CD8-positive, alpha-beta memory T cell (primary cell): ENCODE measurements around the gene ARID5B. TPM values are rescaled to one million over a fixed set of nuclear protein-coding genes. Genes with fewer than 3 reads are reported as not detected.
A peak's percentile ranks its signal among the peaks of the same experiment; 100 is the strongest.

Experiments used
- CTCF ChIA-PET: fragments of 350-600 bp; sonication (Branson Sonifier 250); formaldehyde crosslinking; loops from one replicate; lab custom pipeline; 2021; ENCODE audit warnings: antibody characterized with exemption; lab: Charles Lee
- POLR2A ChIA-PET: fragments of 350-600 bp; sonication (Branson Sonifier 250); formaldehyde crosslinking; loops from one replicate; lab custom pipeline; 2021; ENCODE audit warnings: antibody characterized with exemption; lab: Charles Lee
- DNase-seq, 5 donors: peaks; one replicate each; pipeline versions ENCODE4 v3.0.0 to v3.0.0-alpha.2; 2020 to 2022; ENCODE audit warnings: mixed read lengths in 1 of 5
- H3K27ac ChIP-seq: one replicate; pipeline ENCODE4 v1.7.0; 2013; ENCODE audit warnings: low read depth, mild to moderate bottlenecking, low read length, moderate library complexity
- H3K27me3 ChIP-seq: 2 replicates; pipeline ENCODE4 v1.7.0; 2013; ENCODE audit warnings: low read length, mild to moderate bottlenecking; ENCODE audit not compliant: insufficient read depth, poor library complexity, severe bottlenecking
- H3K36me3 ChIP-seq: 2 replicates; pipeline ENCODE4 v1.7.0; 2013; ENCODE audit warnings: mild to moderate bottlenecking, low read length, moderate library complexity; ENCODE audit not compliant: insufficient read depth
- H3K4me1 ChIP-seq: 2 replicates; pipeline ENCODE4 v1.7.0; 2013; ENCODE audit warnings: mild to moderate bottlenecking, low read length, moderate library complexity; ENCODE audit not compliant: insufficient read depth
- H3K4me3 ChIP-seq: 2 replicates; pipeline ENCODE4 v1.7.0; 2013; ENCODE audit warnings: mild to moderate bottlenecking, low read length
- H3K9me3 ChIP-seq: 2 replicates; pipeline ENCODE4 v1.7.0; 2013; ENCODE audit warnings: mild to moderate bottlenecking, low read length
- H3K27ac Mint-ChIP-seq, 8 donors: one replicate each; pipeline ENCODE4 v1.8.0; 2020 to 2021; ENCODE audit warnings: mixed read lengths in 8 of 8, mild to moderate bottlenecking in 6 of 8, inconsistent platforms in 3 of 8, moderate library complexity in 3 of 8
- H3K27me3 Mint-ChIP-seq, 2 donors: one replicate each; pipeline ENCODE4 v1.8.0; 2020 to 2021; ENCODE audit warnings: mixed read lengths in 2 of 2, mild to moderate bottlenecking in 1 of 2, moderate library complexity in 1 of 2
- H3K36me3 Mint-ChIP-seq, 3 donors: one replicate each; pipeline ENCODE4 v1.8.0; 2020 to 2021; ENCODE audit warnings: mixed read lengths in 3 of 3, inconsistent platforms in 1 of 3, mild to moderate bottlenecking in 1 of 3
- H3K4me1 Mint-ChIP-seq, 3 donors: one replicate each; pipeline ENCODE4 v1.8.0; 2020 to 2021; ENCODE audit warnings: mixed read lengths in 3 of 3, inconsistent platforms in 1 of 3, mild to moderate bottlenecking in 1 of 3
- H3K4me3 Mint-ChIP-seq, 7 donors: one replicate each; pipeline ENCODE4 v1.8.0; 2020 to 2021; ENCODE audit warnings: mixed read lengths in 7 of 7, mild to moderate bottlenecking in 6 of 7, moderate library complexity in 4 of 7, inconsistent platforms in 2 of 7
- H3K9me3 Mint-ChIP-seq, 5 donors: one replicate each; pipeline ENCODE4 v1.8.0; 2020 to 2022; ENCODE audit warnings: mixed read lengths in 5 of 5, mild to moderate bottlenecking in 3 of 5, moderate library complexity in 2 of 5, inconsistent platforms in 1 of 5
- polyA plus RNA-seq: library from polyadenylated mRNA; unstranded; fragments of 300-500 nt; fragmentation: Illumina TruSeq; gene quantifications from one replicate; pipeline ENCODE4 v1.2.3, GENCODE V29; 2021
- total RNA-seq, 2 experiments: library from RNA; stranded (reverse); gene quantifications; one replicate each; pipeline ENCODE4 v1.2.3, GENCODE V29; 2021

ARID5B gene
- total and polyA plus RNA-seq, 3 experiments from 2014 or later, result 37.1 to 48.7 (median 38.4) TPM

DNA sequence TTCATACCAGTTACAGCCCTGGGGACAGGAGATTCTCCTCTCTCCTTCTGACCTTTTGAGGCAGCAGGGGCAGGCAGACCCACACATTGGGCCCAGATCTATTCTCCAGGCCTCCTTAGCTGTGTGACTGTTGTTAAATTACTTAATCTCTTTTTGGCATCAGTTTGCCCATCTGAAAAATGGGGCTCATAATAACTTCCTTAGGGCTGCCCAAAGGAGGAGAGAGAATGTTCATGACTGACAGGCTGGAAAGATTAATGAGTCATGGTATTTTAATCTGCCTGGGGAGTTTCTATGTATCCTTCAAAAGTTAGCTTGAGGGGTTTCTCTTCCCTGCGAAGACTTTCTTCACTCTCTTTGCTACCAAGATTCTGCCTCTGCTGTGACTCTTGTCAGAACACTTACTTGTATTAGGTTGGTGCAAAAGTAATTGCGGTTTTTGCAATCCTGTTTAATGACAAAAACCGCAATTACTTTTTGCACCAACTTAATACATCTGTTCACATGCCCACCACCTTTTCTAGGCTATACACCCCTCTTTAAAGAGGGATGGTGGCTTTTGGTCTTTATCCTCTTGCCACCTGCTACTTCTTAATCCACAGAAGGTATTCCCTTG, 83.4 kb downstream of the ARID5B start:
- H3K27ac Mint-ChIP-seq, result peak overlapping the region in 5 of 8 donors; percentile 34 to 70 (median 39)
- Histone ChIP-seq H3K4me3 (no peak overlapping the region), H3K4me1 (peaks cover 18% of the 10 kb centered on the region), H3K27me3 (no peaks in the 10 kb centered on the region), H3K36me3 (no peaks in the 10 kb centered on the region), H3K9me3 (no peaks in the 10 kb centered on the region), H3K27ac (no peak overlapping the region)
- DNase-seq, result no peak
- no peaks in the 10 kb centered on the region for H3K9me3 Mint-ChIP-seq
- ChIA-PET POLR2A (no interaction called here), CTCF (no interaction called here)
- H3K27me3 Mint-ChIP-seq, result no peaks in the 10 kb centered on the region
- no peak overlapping the region for H3K4me3 Mint-ChIP-seq
- H3K36me3 Mint-ChIP-seq, result peaks cover 0 to 24% (median 0%) of the 10 kb centered on the region in 3 donors
- peaks cover 30 to 80% (median 72%) of the 10 kb centered on the region in 3 donors for H3K4me1 Mint-ChIP-seq

DNA sequence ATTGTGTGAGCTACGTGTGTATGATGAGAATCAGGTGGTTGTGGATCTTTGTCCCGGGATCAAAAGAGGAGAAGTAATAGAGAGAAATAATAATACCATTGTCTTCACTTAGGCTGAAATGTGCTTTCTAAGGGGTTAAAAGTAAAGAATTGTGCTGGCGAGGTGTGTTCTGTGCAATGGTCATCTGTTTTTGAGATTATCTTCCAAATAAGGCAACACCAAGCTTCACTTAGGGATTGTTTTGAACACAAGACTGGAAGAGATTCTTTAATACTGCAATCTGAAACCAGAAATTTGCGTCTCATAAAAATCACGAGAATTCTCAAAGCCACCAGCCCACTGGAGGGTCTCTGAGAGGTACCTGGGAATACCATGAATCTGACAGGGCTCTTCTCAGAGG, 84.2 kb downstream of the ARID5B start:
- H3K9me3 Mint-ChIP-seq, result no peaks in the 10 kb centered on the region
- Histone ChIP-seq H3K27me3 (no peaks in the 10 kb centered on the region), H3K4me3 (no peak overlapping the region), H3K36me3 (no peaks in the 10 kb centered on the region), H3K27ac (no peak overlapping the region), H3K4me1 (peaks cover 18% of the 10 kb centered on the region), H3K9me3 (no peaks in the 10 kb centered on the region)
- ChIA-PET POLR2A (no interaction called here), CTCF (interaction anchor here (1.4 kb wide), 1 partner anchor 42 kb away, joined by 4 read pairs; no protein-coding TSS in a partner anchor)
- peak overlapping the region in 4 of 8 donors; percentile 30 to 75 (median 35) for H3K27ac Mint-ChIP-seq
- peaks cover 0 to 20% (median 0%) of the 10 kb centered on the region in 3 donors for H3K36me3 Mint-ChIP-seq
- H3K27me3 Mint-ChIP-seq, result no peaks in the 10 kb centered on the region
- no peak for DNase-seq
- H3K4me1 Mint-ChIP-seq, result peaks cover 29 to 80% (median 73%) of the 10 kb centered on the region in 3 donors
- no peak overlapping the region for H3K4me3 Mint-ChIP-seq

DNA sequence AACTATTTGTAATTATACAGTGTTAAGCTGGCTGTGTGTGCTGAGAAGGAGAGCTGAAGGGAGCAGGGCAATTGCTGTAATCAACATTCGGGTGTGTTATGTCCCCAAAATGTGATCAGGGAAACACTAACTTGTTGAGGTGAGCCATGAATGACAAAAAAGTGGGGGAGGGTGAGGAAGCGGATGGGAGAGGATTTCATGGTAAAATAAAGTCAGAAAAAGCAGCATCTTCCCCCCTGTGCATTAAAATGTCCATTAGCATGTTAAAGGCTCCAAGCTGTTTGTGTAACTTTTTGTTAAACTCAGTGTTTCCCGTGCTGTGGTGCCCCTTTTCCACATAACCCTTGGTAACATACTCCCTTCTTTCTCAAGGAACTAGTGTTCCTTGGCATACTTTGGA, 84.9 kb downstream of the ARID5B start:
- Mint-ChIP-seq H3K27ac (peak overlapping the region; percentile 1 to 94 (median 85)), H3K36me3 (peaks cover 0 to 18% (median 0%) of the 10 kb centered on the region in 3 donors), H3K9me3 (no peaks in the 10 kb centered on the region), H3K4me3 (no peak overlapping the region), H3K4me1 (peaks cover 29 to 82% (median 76%) of the 10 kb centered on the region in 3 donors), H3K27me3 (no peaks in the 10 kb centered on the region)
- CTCF ChIA-PET, result interaction anchor here (1.4 kb wide), 1 partner anchor 43 kb away, joined by 4 read pairs; no protein-coding TSS in a partner anchor
- Histone ChIP-seq H3K27ac (no peak overlapping the region), H3K27me3 (no peaks in the 10 kb centered on the region), H3K36me3 (no peaks in the 10 kb centered on the region), H3K9me3 (no peaks in the 10 kb centered on the region), H3K4me3 (no peak overlapping the region), H3K4me1 (peaks cover 20% of the 10 kb centered on the region)
- no peak for DNase-seq
- POLR2A ChIA-PET, result no interaction called here

DNA sequence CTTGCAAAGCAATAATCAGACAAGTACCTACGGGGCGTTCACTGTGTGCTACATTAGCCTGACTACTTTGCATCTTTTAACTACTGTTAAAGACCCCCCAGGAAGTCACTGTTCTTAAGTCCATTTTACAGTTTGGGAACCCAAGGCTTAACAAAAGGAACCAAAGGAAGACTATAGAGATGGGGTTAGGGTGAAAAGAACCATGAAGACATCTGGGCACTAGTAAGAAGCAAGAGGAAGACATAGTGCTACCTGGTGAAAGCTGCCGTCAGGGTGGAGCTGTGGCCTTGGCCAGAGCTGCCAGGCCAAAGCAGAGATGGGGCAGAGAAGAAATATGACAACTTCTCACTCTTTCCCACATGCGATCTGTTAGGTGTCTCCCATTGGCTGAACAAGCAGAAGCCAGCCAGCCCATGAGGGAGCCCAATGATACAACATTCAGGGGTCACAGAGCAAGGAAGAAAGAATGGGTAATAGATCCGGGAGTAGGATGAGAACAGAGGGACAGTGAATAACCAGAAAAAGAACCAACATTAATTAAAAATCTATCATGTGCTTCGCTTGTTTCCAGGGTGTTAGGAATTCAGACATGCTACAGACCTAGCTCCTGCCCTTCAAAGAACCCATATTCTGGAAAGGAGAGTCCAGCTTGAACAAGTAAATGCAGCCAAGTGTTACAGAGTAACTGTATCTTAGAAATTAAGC, 85.4 kb downstream of the ARID5B start:
- H3K4me1 Mint-ChIP-seq, result peaks cover 32 to 80% (median 80%) of the 10 kb centered on the region in 3 donors
- H3K9me3 ChIP-seq, result no peaks in the 10 kb centered on the region
- peaks cover 0 to 17% (median 0%) of the 10 kb centered on the region in 3 donors for H3K36me3 Mint-ChIP-seq
- ChIA-PET CTCF (interaction anchor here (1.4 kb wide), 1 partner anchor 43 kb away, joined by 4 read pairs; no protein-coding TSS in a partner anchor), POLR2A (interaction anchor here (0.8 kb wide), 1 partner anchor 63 kb away, joined by 3 read pairs; no protein-coding TSS in a partner anchor)
- H3K4me1 ChIP-seq, result peaks cover 26% of the 10 kb centered on the region
- no peak overlapping the region for H3K4me3 ChIP-seq
- no peaks in the 10 kb centered on the region for H3K27me3 Mint-ChIP-seq
- no peaks in the 10 kb centered on the region for H3K27me3 ChIP-seq
- H3K36me3 ChIP-seq, result no peaks in the 10 kb centered on the region
- peak overlapping the region; percentile 1 to 94 (median 90) for H3K27ac Mint-ChIP-seq
- H3K9me3 Mint-ChIP-seq, result no peaks in the 10 kb centered on the region
- H3K27ac ChIP-seq, result no peak overlapping the region
- DNase-seq, result no peak
- peak overlapping the region in 4 of 7 donors; percentile 3 to 24 (median 12) for H3K4me3 Mint-ChIP-seq

DNA sequence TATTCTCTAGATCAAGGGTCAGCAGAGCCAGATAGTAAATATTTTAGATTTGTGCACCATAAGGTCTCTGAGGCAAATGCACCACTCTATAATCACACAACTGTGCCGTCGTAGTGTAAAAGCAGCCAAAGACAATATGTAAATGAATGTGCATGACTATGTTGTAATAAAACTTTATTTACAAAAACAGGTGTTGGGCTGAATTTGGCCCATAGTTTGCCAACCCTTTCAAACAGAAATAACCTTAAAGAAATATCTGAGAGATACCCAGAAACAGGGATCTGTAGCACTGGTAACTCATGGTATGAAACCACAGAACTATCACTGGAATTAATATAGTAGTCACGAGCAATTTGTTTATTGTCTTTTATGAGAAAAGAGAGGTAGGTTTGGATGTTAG, 86.0 kb downstream of the ARID5B start:
- Mint-ChIP-seq H3K36me3 (peaks cover 0 to 18% (median 0%) of the 10 kb centered on the region in 3 donors), H3K27ac (peak overlapping the region; percentile 77 to 94 (median 90)), H3K9me3 (no peaks in the 10 kb centered on the region), H3K27me3 (no peaks in the 10 kb centered on the region), H3K4me1 (peaks cover 38 to 83% (median 81%) of the 10 kb centered on the region in 3 donors), H3K4me3 (peak overlapping the region in 6 of 7 donors; percentile 16 to 63 (median 55))
- H3K27ac ChIP-seq, result no peak overlapping the region
- no peaks in the 10 kb centered on the region for H3K36me3 ChIP-seq
- CTCF ChIA-PET, result interaction anchor here (1.0 to 3.1 kb wide), 5 partner anchors 12 to 91 kb away, joined by 3 to 8 read pairs (median 4); no protein-coding TSS in a partner anchor
- H3K4me3 ChIP-seq, result no peak overlapping the region
- POLR2A ChIA-PET, result interaction anchor here (0.8 to 0.9 kb wide), 2 partner anchors 45 to 63 kb away, joined by 3 read pairs; no protein-coding TSS in a partner anchor
- peaks cover 32% of the 10 kb centered on the region for H3K4me1 ChIP-seq
- H3K27me3 ChIP-seq, result no peaks in the 10 kb centered on the region
- no peaks in the 10 kb centered on the region for H3K9me3 ChIP-seq
- no peak for DNase-seq

DNA sequence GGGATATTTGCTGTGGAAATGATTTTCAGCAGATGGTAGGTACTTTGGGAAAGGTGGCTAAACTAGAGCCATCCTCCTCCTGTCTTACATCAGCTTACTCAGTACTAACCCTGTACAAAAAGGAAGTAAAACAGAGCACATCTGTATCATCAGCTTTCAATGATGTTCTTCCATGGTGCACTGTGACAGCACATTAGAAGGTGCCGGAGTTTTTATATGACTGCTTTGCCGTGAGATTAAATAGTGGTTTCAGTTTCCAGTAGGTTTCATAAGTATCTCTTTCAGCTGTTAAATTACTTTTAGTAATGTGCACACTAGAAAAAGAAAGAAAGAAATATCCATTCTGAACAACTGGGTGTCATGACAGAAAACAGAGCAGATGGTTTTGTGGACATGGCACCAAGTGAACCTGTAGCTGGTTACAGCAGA, 86.5 kb downstream of the ARID5B start:
- peaks cover 42 to 84% (median 82%) of the 10 kb centered on the region in 3 donors for H3K4me1 Mint-ChIP-seq
- Histone ChIP-seq H3K36me3 (no peaks in the 10 kb centered on the region), H3K27ac (no peak overlapping the region), H3K27me3 (no peaks in the 10 kb centered on the region), H3K9me3 (no peaks in the 10 kb centered on the region), H3K4me3 (no peak overlapping the region), H3K4me1 (peaks cover 34% of the 10 kb centered on the region)
- peaks cover 0 to 19% (median 0%) of the 10 kb centered on the region in 3 donors for H3K36me3 Mint-ChIP-seq
- no peaks in the 10 kb centered on the region for H3K27me3 Mint-ChIP-seq
- ChIA-PET POLR2A (interaction anchor here (0.8 to 0.9 kb wide), 2 partner anchors 45 to 62 kb away, joined by 3 read pairs; no protein-coding TSS in a partner anchor), CTCF (interaction anchor here (1.0 to 3.1 kb wide), 5 partner anchors 12 to 91 kb away, joined by 3 to 8 read pairs (median 4); no protein-coding TSS in a partner anchor)
- peak in 1 of 5 donors; percentile 17 for DNase-seq
- H3K9me3 Mint-ChIP-seq, result no peaks in the 10 kb centered on the region
- peak overlapping the region; percentile 77 to 94 (median 90) for H3K27ac Mint-ChIP-seq
- peak overlapping the region in 6 of 7 donors; percentile 16 to 63 (median 55) for H3K4me3 Mint-ChIP-seq

DNA sequence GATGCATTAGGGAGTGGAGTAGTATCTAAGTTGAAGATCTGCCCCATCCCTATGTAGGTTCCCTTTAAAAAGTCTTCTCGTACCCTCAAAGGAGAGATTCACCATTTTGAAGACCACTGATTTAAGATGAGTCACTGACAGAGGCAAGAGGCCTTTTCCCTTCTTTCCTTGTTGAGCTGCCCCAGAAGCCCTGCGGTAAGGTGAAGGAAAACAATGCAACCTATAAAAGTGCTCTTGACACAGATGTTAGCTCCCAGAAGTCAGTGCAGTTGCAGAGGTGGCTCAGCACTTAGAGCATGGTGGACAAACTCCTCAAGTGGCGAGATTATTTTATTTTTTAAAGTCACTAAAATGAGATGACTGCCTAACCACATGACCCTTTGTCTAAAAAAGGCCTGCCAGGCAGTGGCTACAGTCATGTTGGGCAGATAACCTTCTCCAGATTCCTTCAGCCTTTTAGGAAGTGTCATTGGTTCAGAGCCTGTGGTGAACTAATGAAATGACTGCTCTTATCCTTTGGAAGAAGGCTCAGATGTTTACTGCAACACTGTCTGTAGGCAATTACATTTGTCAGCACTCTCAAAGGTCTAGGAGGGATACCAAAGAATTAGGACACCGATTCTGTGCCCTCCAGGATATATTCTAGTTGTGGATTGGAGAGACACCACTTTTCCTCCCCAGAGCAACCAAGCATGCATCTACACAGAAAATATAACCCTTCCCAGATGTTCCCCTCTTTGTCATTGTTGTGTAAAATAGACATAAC, 88.7 kb downstream of the ARID5B start:
- Histone ChIP-seq H3K9me3 (no peaks in the 10 kb centered on the region), H3K4me1 (peaks cover 53% of the 10 kb centered on the region), H3K4me3 (no peak overlapping the region), H3K36me3 (no peaks in the 10 kb centered on the region), H3K27ac (no peak overlapping the region), H3K27me3 (no peaks in the 10 kb centered on the region)
- no peaks in the 10 kb centered on the region for H3K9me3 Mint-ChIP-seq
- H3K27ac Mint-ChIP-seq, result peak overlapping the region; percentile 22 to 95 (median 50)
- no peak for DNase-seq
- no peaks in the 10 kb centered on the region for H3K27me3 Mint-ChIP-seq
- CTCF ChIA-PET, result interaction anchor here (3.1 kb wide), 1 partner anchor 29 kb away, joined by 8 read pairs; no protein-coding TSS in a partner anchor
- H3K4me1 Mint-ChIP-seq, result peaks cover 59 to 89% (median 87%) of the 10 kb centered on the region in 3 donors
- H3K36me3 Mint-ChIP-seq, result peaks cover 0 to 15% (median 1%) of the 10 kb centered on the region in 3 donors
- POLR2A ChIA-PET, result no interaction called here
- no peak overlapping the region for H3K4me3 Mint-ChIP-seq
